ENCODE data around the gene CT45A7. TPM values are rescaled to one million over a fixed set of nuclear protein-coding genes. Genes with fewer than 3 reads are reported as not detected.
"Not testable (repeated sequence)": the region's sequence is repeated elsewhere in the genome, so short reads cannot be mapped to it uniquely, and the experiment has no call there.

Gene CT45A7, protein sequence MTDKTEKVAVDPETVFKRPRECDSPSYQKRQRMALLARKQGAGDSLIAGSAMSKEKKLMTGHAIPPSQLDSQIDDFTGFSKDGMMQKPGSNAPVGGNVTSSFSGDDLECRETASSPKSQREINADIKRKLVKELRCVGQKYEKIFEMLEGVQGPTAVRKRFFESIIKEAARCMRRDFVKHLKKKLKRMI
- total RNA-seq: not detected in 2 replicates

DNA sequence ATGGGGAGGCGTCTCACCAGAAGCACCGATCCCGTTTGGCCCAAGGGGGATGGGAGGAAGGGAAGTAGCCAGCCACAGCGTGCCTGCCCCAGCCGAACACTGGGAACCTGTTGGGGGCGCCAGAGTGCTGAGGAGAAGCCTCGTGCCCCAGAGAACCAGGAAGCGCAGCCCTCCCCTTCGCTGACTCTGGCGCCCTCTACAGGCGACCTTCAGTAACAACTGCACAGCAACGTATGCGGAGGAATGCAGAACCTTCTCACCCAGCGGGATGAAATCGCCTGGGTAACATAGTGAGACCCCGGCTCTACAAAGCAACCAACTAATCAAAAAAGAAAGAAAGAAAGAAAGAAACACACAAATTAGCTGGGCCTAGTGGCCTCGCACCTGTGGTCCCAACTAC lies at the start of gene CT45A7:
CT45A7 (minus strand) TSS at position 101 of the 400 bp plus-strand sequence. CDS start 3,747 bp downstream, outside the sequence.
- not testable (repeated sequence) for DNase-seq (ENCODE audit: low read depth)

DNA sequence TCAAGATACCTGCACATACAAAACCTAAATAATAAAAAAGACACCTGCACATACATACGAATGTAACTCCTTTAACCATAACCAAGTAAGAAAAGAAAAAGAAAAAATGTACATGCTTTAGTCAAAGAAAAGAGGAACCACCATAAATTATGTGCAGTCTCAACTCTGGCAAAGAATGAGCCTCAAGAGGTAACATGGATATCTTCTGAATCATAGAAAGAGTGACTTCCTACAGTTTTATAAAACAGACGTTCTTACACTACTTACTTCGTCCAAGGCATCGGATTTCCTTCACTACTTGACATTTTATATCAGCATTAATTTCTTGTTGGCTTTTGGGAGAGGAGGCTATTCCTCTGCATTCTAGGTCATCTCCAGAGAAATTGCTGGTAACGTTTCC lies 45.7 kb upstream of the CT45A7 start:
- not testable (repeated sequence) for DNase-seq (ENCODE audit: low read depth); H3K4me3 ChIP-seq (ENCODE audit: low read depth, low read length)

More for the DNA sequence above, at the start of gene CT45A7:
- H3K4me3 ChIP-seq (ENCODE audit: low read depth, low read length): not testable (repeated sequence)

DNA sequence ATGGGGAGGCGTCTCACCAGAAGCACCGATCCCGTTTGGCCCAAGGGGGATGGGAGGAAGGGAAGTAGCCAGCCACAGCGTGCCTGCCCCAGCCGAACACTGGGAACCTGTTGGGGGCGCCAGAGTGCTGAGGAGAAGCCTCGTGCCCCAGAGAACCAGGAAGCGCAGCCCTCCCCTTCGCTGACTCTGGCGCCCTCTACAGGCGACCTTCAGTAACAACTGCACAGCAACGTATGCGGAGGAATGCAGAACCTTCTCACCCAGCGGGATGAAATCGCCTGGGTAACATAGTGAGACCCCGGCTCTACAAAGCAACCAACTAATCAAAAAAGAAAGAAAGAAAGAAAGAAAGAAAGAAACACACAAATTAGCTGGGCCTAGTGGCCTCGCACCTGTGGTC lies 34.6 kb upstream of the CT45A7 start, which contains the start of gene CT45A9:
CT45A9 (minus strand) TSS at position 101 of the 400 bp plus-strand sequence. CDS start 3,751 bp downstream, outside the sequence.
- not testable (repeated sequence) for DNase-seq (ENCODE audit: low read depth); H3K4me3 ChIP-seq (ENCODE audit: low read depth, low read length)

DNA sequence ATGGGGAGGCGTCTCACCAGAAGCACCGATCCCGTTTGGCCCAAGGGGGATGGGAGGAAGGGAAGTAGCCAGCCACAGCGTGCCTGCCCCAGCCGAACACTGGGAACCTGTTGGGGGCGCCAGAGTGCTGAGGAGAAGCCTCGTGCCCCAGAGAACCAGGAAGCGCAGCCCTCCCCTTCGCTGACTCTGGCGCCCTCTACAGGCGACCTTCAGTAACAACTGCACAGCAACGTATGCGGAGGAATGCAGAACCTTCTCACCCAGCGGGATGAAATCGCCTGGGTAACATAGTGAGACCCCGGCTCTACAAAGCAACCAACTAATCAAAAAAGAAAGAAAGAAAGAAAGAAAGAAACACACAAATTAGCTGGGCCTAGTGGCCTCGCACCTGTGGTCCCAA lies 17.4 kb upstream of the CT45A7 start, which contains the start of gene CT45A8:
CT45A8 (minus strand) TSS at position 101 of the 400 bp plus-strand sequence. CDS start 3,755 bp downstream, outside the sequence.
- not testable (repeated sequence) for DNase-seq (ENCODE audit: low read depth); H3K4me3 ChIP-seq (ENCODE audit: low read depth, low read length)

DNA sequence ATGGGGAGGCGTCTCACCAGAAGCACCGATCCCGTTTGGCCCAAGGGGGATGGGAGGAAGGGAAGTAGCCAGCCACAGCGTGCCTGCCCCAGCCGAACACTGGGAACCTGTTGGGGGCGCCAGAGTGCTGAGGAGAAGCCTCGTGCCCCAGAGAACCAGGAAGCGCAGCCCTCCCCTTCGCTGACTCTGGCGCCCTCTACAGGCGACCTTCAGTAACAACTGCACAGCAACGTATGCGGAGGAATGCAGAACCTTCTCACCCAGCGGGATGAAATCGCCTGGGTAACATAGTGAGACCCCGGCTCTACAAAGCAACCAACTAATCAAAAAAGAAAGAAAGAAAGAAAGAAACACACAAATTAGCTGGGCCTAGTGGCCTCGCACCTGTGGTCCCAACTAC lies 17.2 kb downstream of the CT45A7 start, which contains the start of gene CT45A2:
CT45A2 (minus strand) TSS at position 101 of the 400 bp plus-strand sequence. CDS start 3,747 bp downstream, outside the sequence.
- DNase-seq (ENCODE audit: low read depth); H3K4me3 ChIP-seq (ENCODE audit: low read depth, low read length): not testable (repeated sequence)

DNA sequence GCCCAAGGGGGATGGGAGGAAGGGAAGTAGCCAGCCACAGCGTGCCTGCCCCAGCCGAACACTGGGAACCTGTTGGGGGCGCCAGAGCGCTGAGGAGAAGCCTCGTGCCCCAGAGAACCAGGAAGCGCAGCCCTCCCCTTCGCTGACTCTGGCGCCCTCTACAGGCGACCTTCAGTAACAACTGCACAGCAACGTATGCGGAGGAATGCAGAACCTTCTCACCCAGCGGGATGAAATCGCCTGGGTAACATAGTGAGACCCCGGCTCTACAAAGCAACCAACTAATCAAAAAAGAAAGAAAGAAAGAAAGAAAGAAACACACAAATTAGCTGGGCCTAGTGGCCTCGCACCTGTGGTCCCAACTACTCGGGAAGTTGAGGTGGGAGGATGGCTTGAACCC lies 34.4 kb downstream of the CT45A7 start, which contains the start of gene CT45A6:
CT45A6 (minus strand) TSS at position 101 of the 400 bp plus-strand sequence. CDS start 3,794 bp downstream, outside the sequence.
- not testable (repeated sequence) for H3K4me3 ChIP-seq (ENCODE audit: low read depth, low read length); DNase-seq (ENCODE audit: low read depth)

DNA sequence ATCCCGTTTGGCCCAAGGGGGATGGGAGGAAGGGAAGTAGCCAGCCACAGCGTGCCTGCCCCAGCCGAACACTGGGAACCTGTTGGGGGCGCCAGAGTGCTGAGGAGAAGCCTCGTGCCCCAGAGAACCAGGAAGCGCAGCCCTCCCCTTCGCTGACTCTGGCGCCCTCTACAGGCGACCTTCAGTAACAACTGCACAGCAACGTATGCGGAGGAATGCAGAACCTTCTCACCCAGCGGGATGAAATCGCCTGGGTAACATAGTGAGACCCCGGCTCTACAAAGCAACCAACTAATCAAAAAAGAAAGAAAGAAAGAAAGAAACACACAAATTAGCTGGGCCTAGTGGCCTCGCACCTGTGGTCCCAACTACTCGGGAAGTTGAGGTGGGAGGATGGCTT lies 51.7 kb downstream of the CT45A7 start, which contains the start of gene CT45A5:
CT45A5 (minus strand) TSS at position 101 of the 400 bp plus-strand sequence. CDS start 3,774 bp downstream, outside the sequence.
- H3K4me3 ChIP-seq (ENCODE audit: low read depth, low read length); DNase-seq (ENCODE audit: low read depth): not testable (repeated sequence)

Other genes with a start within 250 kb of the CT45A7 start
- not detected in 2 replicates for gene CT45A1, start 123.6 kb downstream of the CT45A7 start, total RNA-seq
- not detected in 2 replicates for gene CT45A3, start 69.1 kb downstream of the CT45A7 start, total RNA-seq
- not detected in 2 replicates for gene CT45A5, start 51.8 kb downstream of the CT45A7 start, total RNA-seq
- gene CT45A6, start 34.5 kb downstream of the CT45A7 start, total RNA-seq: not detected in 2 replicates
- not detected in 2 replicates for gene CT45A2, start 17.3 kb downstream of the CT45A7 start, total RNA-seq
- gene CT45A8, start 17.3 kb upstream of the CT45A7 start, total RNA-seq: not detected in 2 replicates
- gene CT45A9, start 34.5 kb upstream of the CT45A7 start, total RNA-seq: not detected in 2 replicates
- not detected in 2 replicates for gene CT45A10, start 56.2 kb upstream of the CT45A7 start, total RNA-seq
- gene SAGE1, start 56.4 kb upstream of the CT45A7 start, total RNA-seq: not detected in 2 replicates
- gene MMGT1, start 136.7 kb upstream of the CT45A7 start, total RNA-seq: 20.0 and 33.2 TPM in 2 replicates
- gene SLC9A6, start 148.2 kb upstream of the CT45A7 start, total RNA-seq: 18.0 and 28.5 TPM in 2 replicates